Measurements from ENCODE around the gene OTUB1. TPM values are rescaled to one million over a fixed set of nuclear protein-coding genes. Genes with fewer than 3 reads are reported as not detected.
"Not testable (repeated sequence)": the region's sequence is repeated elsewhere in the genome, so short reads cannot be mapped to it uniquely, and the experiment has no call there.

OTUB1 gene, protein sequence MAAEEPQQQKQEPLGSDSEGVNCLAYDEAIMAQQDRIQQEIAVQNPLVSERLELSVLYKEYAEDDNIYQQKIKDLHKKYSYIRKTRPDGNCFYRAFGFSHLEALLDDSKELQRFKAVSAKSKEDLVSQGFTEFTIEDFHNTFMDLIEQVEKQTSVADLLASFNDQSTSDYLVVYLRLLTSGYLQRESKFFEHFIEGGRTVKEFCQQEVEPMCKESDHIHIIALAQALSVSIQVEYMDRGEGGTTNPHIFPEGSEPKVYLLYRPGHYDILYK
- 100 to 1,000 TPM; 101 to 110 (median 105) TPM for polyA plus RNA-seq (ENCODE audit: insufficient read length in 4 of 4)

DNA sequence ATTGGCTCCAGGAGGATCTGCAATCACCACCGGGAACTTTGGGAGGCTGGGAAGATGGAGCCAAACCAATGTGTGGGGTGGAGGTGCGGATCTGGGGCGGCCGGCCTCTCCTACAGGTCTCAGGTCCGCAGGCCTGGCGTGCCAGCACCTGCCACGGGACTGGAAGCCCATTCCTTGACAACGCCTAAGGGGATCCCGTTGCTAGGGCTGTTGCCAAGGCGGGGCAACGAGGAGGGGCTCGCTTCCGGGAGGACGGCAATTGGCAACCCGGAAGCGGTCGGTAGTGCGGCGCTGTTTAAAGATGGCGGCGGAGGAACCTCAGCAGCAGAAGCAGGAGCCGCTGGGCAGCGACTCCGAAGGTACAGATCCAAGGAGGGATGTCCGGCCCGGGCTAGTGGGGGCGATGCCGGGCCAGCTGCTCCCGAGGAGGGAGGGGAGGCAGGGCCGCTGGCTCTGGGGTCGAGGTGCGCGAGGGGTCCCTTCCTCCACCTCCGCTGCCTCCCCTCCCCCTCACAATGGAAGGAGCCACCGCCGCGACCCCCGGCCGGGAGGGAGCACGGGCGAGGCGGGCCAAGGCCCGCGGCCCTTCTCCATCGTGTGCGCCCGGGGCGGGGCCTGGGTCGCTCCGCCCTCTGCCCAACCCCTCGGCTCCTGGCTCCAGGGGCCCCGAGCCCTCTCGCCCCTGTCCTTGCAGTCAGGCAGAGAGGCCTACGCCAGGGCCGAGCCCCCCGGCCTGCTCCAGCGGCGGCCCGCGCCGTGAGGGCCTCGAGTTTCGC lies at the start of gene OTUB1:
Gene OTUB1, plus strand, starts transcription at position 283 of the 776 bp plus-strand sequence. Its CDS starts 19 bp downstream, at position 302.
- peak in 2 of 4 donors; percentile 84 to 87 for DNase-seq (ENCODE audit: low read depth in 4 of 4, low spot score in 2 of 4)

DNA sequence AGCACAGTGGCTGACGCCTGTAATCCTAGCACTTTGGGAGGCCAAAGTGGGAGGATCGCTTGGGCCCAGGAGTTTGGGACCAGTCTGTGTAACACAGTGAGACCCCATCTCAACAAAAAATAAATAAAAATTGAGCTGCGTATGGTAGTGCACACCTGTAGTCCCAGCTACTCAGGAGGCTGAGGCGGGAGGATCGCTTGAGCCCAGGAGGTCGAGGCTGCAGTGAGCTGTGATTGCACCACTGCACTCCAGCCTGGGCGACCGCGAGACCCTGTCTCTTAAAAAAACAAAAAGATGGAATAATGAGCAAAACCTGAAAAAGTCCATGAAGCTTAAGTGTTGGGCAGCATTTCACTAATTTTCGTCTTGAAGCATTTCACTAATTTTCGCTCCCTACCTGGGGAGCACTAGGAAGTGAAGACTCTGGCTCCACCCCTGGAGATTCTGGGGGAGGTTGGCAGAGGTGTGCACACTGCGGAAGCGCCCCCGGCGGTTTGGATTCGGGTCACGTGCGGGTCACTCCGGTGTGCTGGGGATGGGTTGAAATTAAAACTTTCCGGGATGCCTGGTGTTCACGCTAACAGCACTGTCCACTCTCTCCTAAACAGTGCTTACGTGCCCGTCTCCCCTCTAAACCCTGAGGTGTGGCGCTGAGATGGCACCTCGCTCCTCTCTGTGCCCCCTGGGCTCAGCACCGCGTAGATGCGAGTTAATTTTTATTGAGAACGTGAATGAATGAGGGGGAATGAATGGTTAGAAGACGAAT lies 48.3 kb upstream of the OTUB1 start:
- DNase-seq (ENCODE audit: low read depth in 4 of 4, low spot score in 2 of 4), result no peak

DNA sequence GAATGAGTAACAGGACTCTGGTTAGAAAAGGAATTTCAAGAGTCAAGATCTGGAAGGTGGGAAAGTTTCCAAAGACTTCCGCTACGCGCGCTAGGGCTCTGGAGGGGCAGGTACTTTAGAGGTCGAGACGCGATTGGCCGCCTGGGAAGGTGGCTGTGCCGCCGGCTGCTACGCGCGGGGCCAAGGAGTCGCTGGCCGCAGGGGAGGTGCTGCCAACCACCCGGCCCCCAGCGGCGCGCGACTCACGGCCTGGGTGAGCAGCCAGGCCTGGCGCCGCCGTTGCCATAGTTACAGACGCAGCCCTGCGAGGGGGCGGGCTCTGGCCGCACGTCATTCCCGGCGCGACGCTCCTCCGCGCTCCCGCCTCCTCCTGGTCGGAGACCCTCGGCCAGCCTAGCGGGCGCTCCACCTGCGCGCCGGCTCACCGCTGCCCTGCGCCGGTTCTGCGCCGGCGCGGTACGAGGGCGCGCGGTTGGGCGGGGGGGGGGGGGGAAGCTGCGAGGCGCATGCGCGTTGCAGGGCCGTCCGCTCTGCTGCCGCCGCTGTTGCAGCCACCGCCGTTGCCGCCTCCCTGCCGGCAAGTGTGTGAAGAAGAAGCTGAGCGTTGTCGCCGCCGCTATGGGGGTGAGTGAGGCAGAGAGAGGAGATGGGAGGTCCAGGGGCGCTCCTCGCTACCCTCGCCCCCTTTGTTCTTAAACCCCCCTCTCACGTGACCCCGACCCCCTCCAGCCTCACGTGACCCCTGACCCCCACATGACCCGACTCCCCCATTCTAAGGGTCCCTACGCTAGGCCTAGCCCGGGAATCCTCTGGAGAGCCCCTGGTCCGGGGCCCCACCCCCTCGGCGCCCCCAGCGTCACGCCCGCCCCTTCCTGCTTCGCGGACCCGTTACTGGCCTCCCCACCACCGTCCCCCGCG lies 47.5 kb upstream of the OTUB1 start, which contains the start of gene NAA40:
Gene NAA40, plus strand, starts transcription at position 524 of the 918 bp plus-strand sequence. Its CDS starts 95 bp downstream, at position 619.
- DNase-seq (ENCODE audit: low read depth in 4 of 4, low spot score in 2 of 4), result peak in 3 of 4 donors; percentile 88 to 94 (median 91)

DNA sequence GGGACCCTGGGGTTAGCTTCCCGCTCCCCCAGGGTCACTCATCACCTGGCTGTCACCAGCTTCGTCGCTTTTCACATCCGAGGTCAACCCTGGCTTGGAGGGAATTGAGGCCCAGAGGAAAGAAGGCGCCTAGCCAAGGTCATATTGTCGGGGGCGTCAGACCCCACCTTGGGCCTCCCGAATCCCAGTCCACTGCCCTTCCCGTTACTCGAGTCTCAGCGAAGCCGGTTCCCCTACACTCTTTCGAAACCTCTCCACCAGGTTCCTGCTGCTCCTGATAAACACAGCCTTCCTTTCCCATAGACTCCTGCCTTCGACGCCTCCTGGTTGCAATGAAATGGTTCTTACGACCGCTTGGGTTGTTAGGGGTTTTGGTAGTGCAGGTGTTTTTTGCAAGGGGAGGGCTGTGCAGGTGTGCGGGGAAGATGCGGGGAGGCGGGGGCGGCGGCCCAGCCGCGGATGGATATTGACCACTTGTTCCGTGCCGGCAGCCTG lies 46.8 kb upstream of the OTUB1 start:
- no peak for DNase-seq (ENCODE audit: low read depth in 4 of 4, low spot score in 2 of 4)

DNA sequence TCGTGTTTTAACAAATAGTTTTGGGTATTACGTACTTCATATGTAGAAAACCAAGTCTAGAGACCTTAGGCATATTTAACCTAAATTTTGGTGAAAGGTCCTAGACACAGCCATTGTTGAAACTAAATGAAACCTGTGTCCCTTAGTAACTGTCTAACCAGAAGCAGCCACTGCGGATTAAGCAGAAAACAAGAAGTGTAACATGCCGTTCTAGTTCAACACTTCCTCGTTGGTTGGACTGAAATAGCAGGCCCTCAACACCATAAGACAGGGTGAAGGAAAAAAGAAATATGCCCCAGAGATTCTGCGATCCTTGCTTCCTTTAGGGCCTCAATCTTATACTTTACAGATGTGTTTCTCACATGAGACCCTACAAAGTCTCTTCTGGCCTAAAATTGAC lies 45.5 kb upstream of the OTUB1 start:
- DNase-seq (ENCODE audit: low read depth in 4 of 4, low spot score in 2 of 4), result no peak

DNA sequence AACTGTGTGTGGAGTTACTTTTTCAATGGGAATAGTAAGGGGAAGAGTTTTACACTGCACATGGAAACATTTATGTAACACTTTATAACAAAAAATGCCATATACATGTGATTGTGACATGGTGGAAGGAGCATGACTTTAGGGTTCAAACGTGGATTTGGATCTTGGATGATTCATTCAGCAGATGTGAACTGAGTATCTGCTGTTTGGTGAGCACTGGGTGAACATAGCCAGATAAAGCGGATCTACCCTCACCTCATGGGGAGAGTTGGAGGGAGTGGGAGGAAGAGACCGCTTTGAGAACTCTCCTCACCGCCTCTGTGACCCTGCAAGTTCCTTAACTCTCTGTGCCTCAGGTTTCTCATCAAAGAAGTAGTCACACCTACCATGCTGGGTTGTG lies 44.3 kb upstream of the OTUB1 start:
- DNase-seq (ENCODE audit: low read depth in 4 of 4, low spot score in 2 of 4), result no peak

DNA sequence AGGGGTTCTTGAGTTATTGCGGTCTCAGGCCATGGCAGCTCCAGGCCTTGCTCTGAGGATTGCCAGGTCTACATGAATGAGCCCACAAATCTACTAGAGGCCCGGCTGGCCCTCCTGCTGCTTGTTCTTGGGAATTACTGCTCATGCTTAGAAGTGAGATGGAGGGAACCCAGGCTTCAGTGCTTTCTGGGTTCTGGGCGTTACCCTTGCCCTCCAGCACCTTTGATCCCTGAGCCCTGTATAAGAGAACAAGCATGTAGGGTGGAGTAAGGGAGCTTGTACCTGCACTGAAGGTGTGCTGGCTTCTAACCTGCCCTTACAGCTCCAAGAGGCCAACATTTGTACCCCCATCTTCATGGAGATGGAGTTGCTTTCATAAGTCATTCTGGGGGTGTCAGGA lies 43.4 kb upstream of the OTUB1 start:
- no peak for DNase-seq (ENCODE audit: low read depth in 4 of 4, low spot score in 2 of 4)

DNA sequence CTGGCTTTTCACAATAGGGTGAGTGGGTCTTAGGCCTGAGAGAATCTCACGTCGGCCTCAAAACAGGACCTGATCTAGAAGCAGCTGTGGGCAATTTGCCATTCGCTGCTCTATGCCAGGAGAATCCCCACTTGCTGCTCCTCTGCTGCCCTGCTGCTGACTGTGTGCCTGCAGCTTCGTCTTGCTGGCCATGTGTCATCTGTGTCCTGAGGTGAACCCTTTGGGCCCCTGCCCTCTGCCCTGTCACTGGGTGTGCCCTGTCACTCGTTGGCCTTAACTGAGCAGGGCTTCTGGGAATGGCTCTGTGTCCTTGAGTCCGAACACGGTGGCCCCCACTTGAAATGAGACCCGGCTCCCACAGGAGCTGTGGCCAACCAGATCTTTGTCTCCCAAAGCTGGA lies 41.3 kb upstream of the OTUB1 start:
- no peak for DNase-seq (ENCODE audit: low read depth in 4 of 4, low spot score in 2 of 4)

DNA sequence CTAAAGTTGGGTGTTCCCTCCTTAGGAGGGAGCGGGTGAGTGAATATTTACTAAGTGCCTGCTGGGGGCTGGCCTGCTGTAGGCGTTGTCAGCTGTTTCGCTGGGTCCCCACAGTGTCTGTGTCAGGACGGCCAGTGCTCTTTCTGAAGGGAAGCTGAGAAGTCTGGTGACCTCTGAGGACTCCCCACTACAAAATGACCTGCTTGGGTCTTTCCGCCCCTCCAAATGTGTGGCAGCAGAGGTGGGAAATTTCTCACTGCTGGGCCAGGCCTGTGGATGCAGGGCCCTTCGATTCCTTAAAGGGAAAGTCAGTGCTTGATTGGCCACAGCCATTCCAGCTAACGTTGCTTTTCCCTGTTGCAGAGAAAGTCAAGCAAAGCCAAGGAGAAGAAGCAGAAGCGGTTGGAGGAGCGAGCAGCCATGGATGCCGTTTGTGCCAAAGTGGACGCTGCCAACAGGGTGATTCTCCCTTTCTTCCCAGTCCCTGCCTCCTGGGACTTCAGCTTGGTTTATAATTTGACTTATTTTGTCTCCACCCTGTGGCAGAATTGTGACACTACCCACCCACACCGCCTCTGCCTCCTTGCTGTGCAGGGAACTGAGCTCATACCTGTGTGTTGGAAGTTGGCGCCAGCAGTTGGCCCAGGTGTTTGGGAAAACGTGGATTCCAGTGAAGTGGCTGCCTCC lies 40.6 kb upstream of the OTUB1 start:
- DNase-seq (ENCODE audit: low read depth in 4 of 4, low spot score in 2 of 4), result peak in 2 of 4 donors; percentile 59 to 61

DNA sequence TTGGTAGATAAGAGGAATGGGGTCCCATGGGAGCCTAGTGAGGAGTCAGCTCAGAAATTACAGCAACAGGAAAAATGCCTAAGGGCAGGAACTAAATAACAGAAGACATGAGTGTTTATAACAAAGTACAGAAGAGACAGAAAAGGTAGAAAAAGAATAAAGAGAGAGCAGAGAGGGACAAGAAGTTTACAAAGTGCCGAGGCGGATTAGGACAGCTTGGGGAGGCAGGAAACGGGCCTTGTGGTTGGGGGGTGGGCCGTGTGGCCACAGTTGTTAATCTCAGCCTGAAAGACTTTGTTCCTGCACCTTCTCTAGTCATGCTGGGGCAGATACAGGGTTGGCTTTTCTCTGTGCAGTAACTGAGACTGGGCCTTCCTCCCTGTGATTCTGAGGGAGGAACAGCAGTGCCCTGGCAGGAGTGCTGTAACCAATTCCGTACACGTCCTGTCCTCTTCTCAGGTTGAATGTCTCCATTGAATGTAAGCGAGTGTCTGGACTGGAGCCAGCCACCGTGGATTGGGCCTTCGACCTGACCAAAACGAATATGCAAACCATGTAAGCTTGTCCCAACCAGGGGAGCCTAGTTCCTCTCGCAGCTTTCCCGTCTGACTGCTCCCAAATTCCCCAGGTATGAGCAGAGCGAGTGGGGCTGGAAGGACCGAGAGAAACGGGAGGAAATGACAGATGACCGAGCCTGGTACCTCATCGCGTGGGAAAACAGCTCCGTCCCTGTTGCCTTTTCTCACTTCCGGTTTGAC lies 34.3 kb upstream of the OTUB1 start:
- no peak for DNase-seq (ENCODE audit: low read depth in 4 of 4, low spot score in 2 of 4)

DNA sequence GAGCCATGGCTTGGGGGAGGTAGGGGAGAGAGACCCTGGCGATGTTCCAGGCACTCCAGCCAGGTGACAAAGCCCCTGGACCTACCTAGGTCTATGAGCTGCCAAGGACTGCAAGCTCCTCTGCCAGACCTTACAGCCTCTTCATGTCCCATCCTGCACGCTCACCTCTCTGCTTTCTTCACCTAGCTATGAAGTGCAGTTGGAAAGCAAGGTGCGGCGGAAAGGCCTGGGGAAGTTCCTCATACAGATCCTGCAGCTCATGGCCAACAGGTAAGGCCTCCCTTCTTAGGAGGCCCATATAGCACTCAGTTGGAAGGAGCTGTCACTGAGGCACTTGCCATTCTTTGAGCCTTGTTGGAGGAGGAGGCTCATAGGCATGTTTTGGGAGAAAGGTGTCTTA lies 33.7 kb upstream of the OTUB1 start:
- DNase-seq (ENCODE audit: low read depth in 4 of 4, low spot score in 2 of 4), result no peak

DNA sequence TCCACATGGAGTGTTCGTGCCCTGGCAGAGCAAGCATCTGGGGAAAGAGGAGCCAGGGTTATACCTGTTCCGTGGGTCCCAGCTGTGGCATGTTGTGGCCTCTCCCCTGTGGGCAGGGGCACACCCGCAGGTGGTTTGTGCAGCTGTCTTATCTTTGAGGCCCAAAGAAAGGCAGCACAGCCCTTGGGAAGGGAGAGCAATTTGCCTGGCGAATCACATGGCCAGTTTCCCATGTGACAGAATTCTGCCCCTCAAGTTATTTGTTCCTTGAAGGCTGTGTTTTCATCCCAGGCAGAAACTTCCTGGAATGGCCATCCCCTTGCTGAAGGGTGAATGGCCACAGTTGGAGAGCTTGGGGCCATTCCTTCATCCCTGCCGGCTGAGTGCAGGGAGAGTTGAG lies 28.2 kb upstream of the OTUB1 start:
- no peak for DNase-seq (ENCODE audit: low read depth in 4 of 4, low spot score in 2 of 4)

DNA sequence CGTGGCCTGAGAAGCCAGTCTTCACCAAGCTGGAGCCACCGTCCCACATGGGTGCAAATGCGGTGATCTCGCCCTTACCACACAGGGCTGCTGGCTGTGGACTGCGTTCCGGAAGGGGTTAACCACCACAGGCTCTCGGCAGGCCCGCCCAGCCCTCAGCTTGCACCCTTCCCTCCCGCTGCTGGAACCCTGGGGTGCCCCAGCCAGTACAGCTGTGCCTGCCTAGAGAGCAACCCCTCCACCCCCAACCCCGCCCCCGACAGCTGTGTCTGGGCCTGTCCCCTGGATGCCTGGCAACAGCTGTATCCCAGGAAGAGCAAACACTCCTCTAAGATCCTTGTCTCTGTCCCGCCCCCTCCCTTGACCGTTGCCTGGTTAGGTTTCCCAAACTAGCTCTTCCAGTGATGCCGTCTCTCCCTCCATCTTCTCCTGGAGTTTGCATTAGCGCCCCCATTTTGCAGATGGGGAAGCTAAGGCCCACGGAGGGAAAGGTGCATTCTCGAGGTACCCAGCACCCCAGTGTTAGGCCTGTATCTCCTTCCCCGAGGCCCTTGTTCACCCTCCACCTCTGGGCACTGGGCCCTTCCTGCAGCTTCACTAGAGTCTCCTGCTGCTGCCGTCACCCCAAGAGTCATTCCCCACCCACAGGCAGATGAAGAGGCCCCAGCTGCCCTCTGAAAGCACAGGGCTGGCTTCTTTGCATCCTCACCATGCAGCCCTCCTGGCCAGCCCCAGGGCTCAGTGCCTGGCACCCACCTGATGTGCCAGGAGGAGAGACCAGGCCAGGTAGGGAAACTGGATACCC lies 24.4 kb upstream of the OTUB1 start:
- no peak for DNase-seq (ENCODE audit: low read depth in 4 of 4, low spot score in 2 of 4)

DNA sequence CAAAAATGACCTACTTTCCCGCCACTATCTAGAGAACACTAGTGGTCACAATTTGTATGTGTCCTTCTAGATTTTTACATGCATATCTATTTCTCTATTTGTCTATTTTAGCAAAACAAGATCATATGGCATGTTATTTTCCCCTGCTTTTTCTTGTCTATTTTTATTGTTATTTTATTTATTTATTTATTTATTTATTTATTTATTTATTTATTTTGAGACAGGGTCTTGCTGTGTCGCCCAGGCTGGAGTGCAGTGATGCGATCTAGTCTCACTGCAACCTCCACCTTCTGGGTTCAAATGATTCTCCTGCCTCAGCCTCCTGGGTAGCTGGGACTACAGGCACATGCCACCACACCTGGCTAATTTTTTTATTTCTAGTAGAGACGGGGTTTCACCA lies 22.3 kb upstream of the OTUB1 start:
- not testable (repeated sequence) for DNase-seq (ENCODE audit: low read depth in 4 of 4, low spot score in 2 of 4)

DNA sequence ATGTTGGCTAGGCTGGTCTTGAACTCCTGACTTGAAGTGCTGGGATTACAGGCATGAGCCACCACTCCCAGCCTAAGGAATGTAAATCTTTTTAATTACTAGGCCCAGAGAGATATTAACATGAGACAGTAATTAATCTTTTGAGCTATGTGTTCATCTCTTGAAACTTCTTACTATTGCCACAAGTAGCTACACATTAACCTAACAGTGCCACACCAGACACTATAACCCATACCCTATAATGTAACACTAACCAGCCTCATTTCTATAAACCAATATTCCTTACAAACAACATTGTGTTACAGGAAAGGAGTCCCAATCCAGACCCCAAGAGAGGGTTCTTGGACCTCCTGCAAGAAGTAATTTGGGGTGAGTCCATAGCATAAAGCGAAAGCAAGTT lies 19.8 kb upstream of the OTUB1 start:
- DNase-seq (ENCODE audit: low read depth in 4 of 4, low spot score in 2 of 4), result no peak

DNA sequence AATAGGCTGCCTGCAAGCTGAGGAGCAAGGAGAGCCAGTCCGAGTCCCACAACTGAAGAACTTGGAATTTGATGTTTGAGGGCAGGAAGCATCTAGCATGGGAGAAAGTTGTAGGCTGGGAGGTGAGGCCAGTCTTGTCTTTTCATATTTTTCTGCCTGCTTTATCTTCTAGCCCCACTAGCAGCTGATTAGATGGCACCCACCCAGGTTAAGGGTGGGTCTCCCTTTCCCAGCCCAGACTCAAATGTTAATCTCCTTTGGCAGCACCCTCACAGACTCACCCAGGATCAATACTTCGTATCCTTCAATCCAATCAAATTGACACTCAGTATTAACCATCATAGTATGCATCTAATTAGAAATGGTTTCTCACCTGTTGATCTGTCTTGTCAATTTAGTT lies 16.8 kb upstream of the OTUB1 start:
- DNase-seq (ENCODE audit: low read depth in 4 of 4, low spot score in 2 of 4), result no peak

DNA sequence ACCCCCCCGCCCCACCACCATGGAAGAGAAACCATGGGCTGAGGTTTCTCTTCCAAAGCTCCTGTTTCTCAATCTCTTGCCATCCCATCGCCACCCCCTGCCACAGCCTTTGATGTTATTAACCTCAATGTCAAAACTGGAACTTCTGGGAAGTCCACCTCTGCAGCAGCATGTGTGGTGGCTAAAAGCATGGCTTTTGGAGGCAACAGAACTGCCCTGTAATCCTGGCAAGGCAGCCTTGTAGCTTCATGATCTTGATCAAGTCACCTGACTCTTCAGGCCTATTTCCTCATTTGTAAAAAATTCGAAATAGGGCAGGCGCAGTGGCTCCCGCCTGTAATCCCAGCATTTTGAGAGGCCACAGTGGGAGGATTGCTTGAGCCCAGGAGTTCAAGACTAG lies 15.3 kb upstream of the OTUB1 start:
- DNase-seq (ENCODE audit: low read depth in 4 of 4, low spot score in 2 of 4), result no peak

DNA sequence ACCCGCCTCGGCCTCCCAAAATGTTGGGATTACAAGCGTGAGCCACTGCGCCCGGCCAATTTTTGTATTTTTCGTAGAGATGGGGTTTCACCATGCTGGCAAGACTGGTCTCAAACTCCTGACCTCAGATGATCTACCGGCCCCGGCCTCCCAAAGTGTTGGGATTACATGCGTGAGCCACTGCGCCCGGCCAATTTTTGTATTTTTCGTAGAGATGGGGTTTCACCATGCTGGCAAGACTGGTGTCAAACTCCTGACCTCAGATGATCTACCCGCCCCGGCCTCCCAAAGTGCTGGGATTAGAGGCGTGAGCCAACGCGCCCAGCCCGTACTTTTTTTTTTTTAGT lies 12.4 kb upstream of the OTUB1 start:
- not testable (repeated sequence) for DNase-seq (ENCODE audit: low read depth in 4 of 4, low spot score in 2 of 4)
